SU-DHL-6 (cell line): ENCODE results near the gene IL10.

Experiments
- H2AFZ ChIP-seq: fragments of 200-600 bp; sonication (generic); 2 replicates; pipeline ENCODE4 v1.6.1; 2014; ENCODE audit warnings: low read depth, mild to moderate bottlenecking, moderate library complexity, mixed read lengths, antibody characterized with exemption, low read length; ENCODE audit not compliant: severe bottlenecking
- H3F3A ChIP-seq: fragments of 200-600 bp; shearing (Covaris generic); 2 replicates; pipeline ENCODE4 v1.6.0; 2016; ENCODE audit warnings: antibody characterized with exemption, mild to moderate bottlenecking; ENCODE audit not compliant: insufficient read depth
- H3K27ac ChIP-seq: fragments of 200-600 bp; sonication (generic); 2 replicates; pipeline ENCODE4 v1.5.1; 2016; ENCODE audit warnings: low read depth, mild to moderate bottlenecking, low read length, moderate library complexity, mixed read lengths
- H3K27me3 ChIP-seq: fragments of 200-600 bp; sonication (generic), shearing (Covaris generic); 2 replicates; pipeline ENCODE4 v1.6.0; 2014; ENCODE audit warnings: mild to moderate bottlenecking, low read length
- H3K36me3 ChIP-seq: fragments of 200-600 bp; sonication (generic); 2 replicates; pipeline ENCODE4 v1.6.1; 2014; ENCODE audit warnings: mild to moderate bottlenecking, low read length, mixed read lengths
- H3K4me2 ChIP-seq: fragments of 300-600, 200-600 bp; shearing (Covaris generic), sonication (generic); 2 replicates; pipeline ENCODE4 v1.6.0; 2014; ENCODE audit warnings: low read length, low read depth, mild to moderate bottlenecking; ENCODE audit not compliant: poor library complexity, severe bottlenecking
- H3K4me3 ChIP-seq: fragments of 200-600 bp; sonication (generic); 2 replicates; pipeline ENCODE4 v1.5.1; 2014; ENCODE audit warnings: antibody characterized with exemption, low read length, mild to moderate bottlenecking, mixed read lengths; ENCODE audit not compliant: insufficient read depth, poor library complexity, severe bottlenecking
- H3K79me2 ChIP-seq: fragments of 200-600 bp; sonication (generic); 2 replicates; pipeline ENCODE4 v1.6.1; 2014; ENCODE audit warnings: mild to moderate bottlenecking, low read length, moderate library complexity; ENCODE audit not compliant: insufficient read depth
- H3K9ac ChIP-seq: fragments of 200-600 bp; sonication (generic); 2 replicates; pipeline ENCODE4 v1.7.0; 2014; ENCODE audit warnings: mild to moderate bottlenecking, low read length
- H3K9me2 ChIP-seq: fragments of 200-600 bp; sonication (generic); replicated peaks from 2 replicates; pipeline ENCODE4 v1.6.1; 2014; ENCODE audit warnings: low read length; ENCODE audit not compliant: insufficient read depth
- H3K9me3 ChIP-seq: fragments of 200-600 bp; sonication (generic); 2 replicates; pipeline ENCODE4 v1.6.1; 2014; ENCODE audit warnings: low read length, mixed read lengths; ENCODE audit not compliant: insufficient read depth
- H4K20me1 ChIP-seq: fragments of 200-600 bp; sonication (generic); 2 replicates; pipeline ENCODE4 v1.6.1; 2014; ENCODE audit warnings: low read depth, mild to moderate bottlenecking, antibody characterized with exemption, low read length, moderate library complexity, mixed read lengths
- CTCF ChIP-seq: fragments of 200-600 bp; sonication (generic); IDR thresholded peaks from one replicate; pipeline ENCODE4 v1.5.1; 2017; ENCODE audit warnings: antibody characterized with exemption, mild to moderate bottlenecking, low read length, moderate library complexity; ENCODE audit not compliant: insufficient read depth, poor library complexity, severe bottlenecking
- EZH2phosphoT487 ChIP-seq: fragments of 200-600 bp; sonication (generic), shearing (Covaris generic); conservative IDR thresholded peaks from 2 replicates; pipeline ENCODE4 v1.6.1; 2018; ENCODE audit warnings: mild to moderate bottlenecking, antibody characterized with exemption, low read length, moderate library complexity, mixed read lengths

The IL10 gene

GRCh38 chr1:206786212-206786886 lies 14.1 kb upstream of the IL10 start:
- Histone ChIP-seq H3K9me3 (no peaks in the 10 kb centered on the region), H3K9me2 (no peaks in the 10 kb centered on the region), H3K4me3 (no peak overlapping the region), H3K27me3 (no peaks in the 10 kb centered on the region), H3K36me3 (no peaks in the 10 kb centered on the region), H2AFZ (no peak overlapping the region), H3K4me2 (no peak overlapping the region), H3K79me2 (no peaks in the 10 kb centered on the region), H4K20me1 (no peaks in the 10 kb centered on the region), H3K27ac (no peak overlapping the region), H3K9ac (no peak overlapping the region), H3F3A (no peaks in the 10 kb centered on the region)
- TF ChIP-seq CTCF (no peak), EZH2phosphoT487 (no peak)

GRCh38 chr1:206785182-206785765 lies 13.0 kb upstream of the IL10 start:
- H3K79me2 ChIP-seq: no peaks in the 10 kb centered on the region
- H3K27ac ChIP-seq: no peak overlapping the region
- TF ChIP-seq CTCF: no peak
- no peak for TF ChIP-seq EZH2phosphoT487
- H3K4me2 ChIP-seq: no peak overlapping the region
- no peaks in the 10 kb centered on the region for H3K9me3 ChIP-seq
- H3F3A ChIP-seq: no peaks in the 10 kb centered on the region
- H4K20me1 ChIP-seq: no peaks in the 10 kb centered on the region
- H3K9ac ChIP-seq: no peak overlapping the region
- no peaks in the 10 kb centered on the region for H3K27me3 ChIP-seq
- no peaks in the 10 kb centered on the region for H3K9me2 ChIP-seq
- H3K36me3 ChIP-seq: no peaks in the 10 kb centered on the region
- no peak overlapping the region for H3K4me3 ChIP-seq
- H2AFZ ChIP-seq: no peak overlapping the region

- H3K9me3 ChIP-seq: no peaks in the 10 kb centered on the region
- no peak overlapping the region for H2AFZ ChIP-seq
- no peaks in the 10 kb centered on the region for H3K79me2 ChIP-seq
- H3K36me3 ChIP-seq: no peaks in the 10 kb centered on the region
- no peak overlapping the region for H3K27ac ChIP-seq
- H3K4me3 ChIP-seq: no peak overlapping the region
- no peak overlapping the region for H3K9ac ChIP-seq
- TF ChIP-seq CTCF (no peak), EZH2phosphoT487 (no peak)
- no peaks in the 10 kb centered on the region for H3K27me3 ChIP-seq
- H3F3A ChIP-seq: no peaks in the 10 kb centered on the region
- H4K20me1 ChIP-seq: no peaks in the 10 kb centered on the region
- no peak overlapping the region for H3K4me2 ChIP-seq
- no peaks in the 10 kb centered on the region for H3K9me2 ChIP-seq
These were observed 12.2 kb upstream of the IL10 start for GRCh38 chr1:206784471-206784903.
